ENCODE data around the gene EWSR1. TPM values are rescaled to one million over a fixed set of nuclear protein-coding genes. Genes with fewer than 3 reads are reported as not detected.

Gene EWSR1
- total RNA-seq, 1 donor from 2014 or later: 347 TPM

- Mint-ChIP-seq H3K27me3 (peaks cover 45% of the 10 kb centered on the region), H3K36me3 (no peaks in the 10 kb centered on the region), H3K9me3 (no peaks in the 10 kb centered on the region), H3K27ac (no peak within 1 kb of the TSS), H3K4me1 (ENCODE audit: unreplicated experiment) (peaks cover 12% of the 10 kb centered on the region), H3K4me3 (peak within 1 kb of the TSS; percentile 82)
- DNase-seq (ENCODE audit: extremely low spot score, unreplicated experiment): no peak
- no peak for TF ChIP-seq CTCF (conservative IDR thresholded peaks at IDR 0.05)
These were observed 47.4 kb downstream of the EWSR1 start, which contains the start of gene RASL10A for GRCh38 chr22:29315286-29316140. Gene RASL10A, minus strand, starts transcription at chr22:29315697. Its CDS starts 451 bp downstream, at chr22:29315246.

GRCh38 chr22:29316141-29316828 is 48.2 kb downstream of the EWSR1 start:
- Mint-ChIP-seq H3K36me3 (no peaks in the 10 kb centered on the region), H3K4me1 (ENCODE audit: unreplicated experiment) (peaks cover 12% of the 10 kb centered on the region), H3K27me3 (peaks cover 45% of the 10 kb centered on the region), H3K27ac (no peak overlapping the region), H3K9me3 (no peaks in the 10 kb centered on the region), H3K4me3 (peak overlapping the region; percentile 82)
- no peak for TF ChIP-seq CTCF (conservative IDR thresholded peaks at IDR 0.05)
- DNase-seq (ENCODE audit: extremely low spot score, unreplicated experiment): no peak

- Mint-ChIP-seq H3K36me3 (no peaks in the 10 kb centered on the region), H3K27ac (no peak overlapping the region), H3K4me1 (ENCODE audit: unreplicated experiment) (peaks cover 12% of the 10 kb centered on the region), H3K4me3 (no peak overlapping the region), H3K9me3 (no peaks in the 10 kb centered on the region), H3K27me3 (peaks cover 37% of the 10 kb centered on the region)
- no peak for DNase-seq (ENCODE audit: extremely low spot score, unreplicated experiment)
- no peak for TF ChIP-seq CTCF (conservative IDR thresholded peaks at IDR 0.05)
These were observed 49.9 kb downstream of the EWSR1 start for GRCh38 chr22:29317827-29318454.

GRCh38 chr22:29319072-29319471 is 51.0 kb downstream of the EWSR1 start:
- no peak for TF ChIP-seq CTCF (conservative IDR thresholded peaks at IDR 0.05)
- no peaks in the 10 kb centered on the region for H3K9me3 Mint-ChIP-seq
- no peak for DNase-seq (ENCODE audit: extremely low spot score, unreplicated experiment)
- peaks cover 10% of the 10 kb centered on the region for H3K4me1 Mint-ChIP-seq (ENCODE audit: unreplicated experiment)
- H3K4me3 Mint-ChIP-seq: no peak overlapping the region
- no peak overlapping the region for H3K27ac Mint-ChIP-seq
- H3K27me3 Mint-ChIP-seq: peaks cover 28% of the 10 kb centered on the region
- H3K36me3 Mint-ChIP-seq: no peaks in the 10 kb centered on the region

GRCh38 chr22:29320546-29320945 is 52.5 kb downstream of the EWSR1 start:
- Mint-ChIP-seq H3K4me3 (no peak overlapping the region), H3K27ac (no peak overlapping the region), H3K4me1 (ENCODE audit: unreplicated experiment) (peaks cover 4% of the 10 kb centered on the region), H3K36me3 (no peaks in the 10 kb centered on the region), H3K27me3 (peaks cover 20% of the 10 kb centered on the region), H3K9me3 (no peaks in the 10 kb centered on the region)
- DNase-seq (ENCODE audit: extremely low spot score, unreplicated experiment): no peak
- peak; percentile 46 for TF ChIP-seq CTCF (conservative IDR thresholded peaks at IDR 0.05)

Measured in type B pancreatic cell (in vitro differentiated cells).